Small intestine (tissue), 7 donors: ENCODE measurements around the gene ZNF565. TPM values are rescaled to one million over a fixed set of nuclear protein-coding genes. Genes with fewer than 3 reads are reported as not detected.
A peak's percentile ranks its signal among the peaks of the same experiment; 100 is the strongest.
"Not testable (repeated sequence)": the region's sequence is repeated elsewhere in the genome, so short reads cannot be mapped to it uniquely, and the experiment has no call there.

ENCODE experiments used
- DNase-seq, 2 donors: peaks; one replicate each; pipeline versions ENCODE4 v3.0.0 to v3.0.0-alpha.2; 2013
- FAIRE-seq: peaks from 2 replicates; lab custom pipeline; 2012; peaks lifted over from hg19 to GRCh38; lab: Jason Lieb, UNC
- H3K27ac ChIP-seq, 3 donors: one replicate each; pipeline ENCODE4 v1.5.1; 2013; ENCODE audit warnings: low read length in 2 of 3, mild to moderate bottlenecking in 2 of 3, control low read depth in 1 of 3, inconsistent platforms in 1 of 3, low read depth in 1 of 3, moderate library complexity in 1 of 3
- H3K27me3 ChIP-seq, 3 donors: one replicate each; pipeline ENCODE4 v1.6.1; 2013; ENCODE audit warnings: low read length in 3 of 3, inconsistent platforms in 1 of 3; ENCODE audit not compliant: control insufficient read depth in 3 of 3, insufficient read depth in 3 of 3
- H3K36me3 ChIP-seq, 3 donors: one replicate each; pipeline ENCODE4 v1.6.1; 2013; ENCODE audit warnings: low read length in 3 of 3, inconsistent platforms in 1 of 3, low read depth in 1 of 3, mild to moderate bottlenecking in 1 of 3, moderate library complexity in 1 of 3; ENCODE audit not compliant: control insufficient read depth in 3 of 3, insufficient read depth in 2 of 3
- H3K4me1 ChIP-seq, 3 donors: one replicate each; pipeline ENCODE4 v1.6.1; 2013; ENCODE audit warnings: low read length in 2 of 3, inconsistent platforms in 1 of 3, low read depth in 1 of 3, mild to moderate bottlenecking in 1 of 3, moderate library complexity in 1 of 3; ENCODE audit not compliant: control insufficient read depth in 3 of 3, insufficient read depth in 2 of 3
- H3K4me3 ChIP-seq, 3 donors: one replicate each; pipeline ENCODE4 v1.5.1; 2013; ENCODE audit warnings: low read length in 3 of 3, control low read depth in 1 of 3, inconsistent platforms in 1 of 3, low read depth in 1 of 3, mild to moderate bottlenecking in 1 of 3, moderate library complexity in 1 of 3
- H3K9me3 ChIP-seq, 2 donors: one replicate each; pipeline ENCODE4 v1.6.1; 2013; ENCODE audit warnings: low read depth in 1 of 2, low read length in 1 of 2; ENCODE audit not compliant: control insufficient read depth in 2 of 2, insufficient read depth in 1 of 2
- WGBS, 3 donors: extraction: QIAGEN DNeasy Blood & Tissue Kit; methylation state at CpG; one replicate each; pipeline ENCODE4 v1.1.7; 2013; 5-methylcytosine and 5-hydroxymethylcytosine counted together
- polyA plus RNA-seq, 4 donors: library from polyadenylated mRNA; stranded (reverse) in 3 of 4; unstranded in 1 of 4; fragments of 200-250 nt in 3 of 4; fragments of 120-200 nt in 1 of 4; gene quantifications; one replicate each; pipeline versions ENCODE4 v1.2.1 to v1.2.3, GENCODE V29; 2013
- donor health status: healthy with polysubstance abuse.
- donor health status: control.
- donor health status: control.
- donor health status: Bipolar disorder and iron deficiency.
- donor health status: healthy.

Gene ZNF565
- polyA plus RNA-seq, 4 donors: 1.6 to 4.8 (median 2.8) TPM

GRCh38 chr19:36140304-36141038 is 74.0 kb downstream of the ZNF565 start:
- Histone ChIP-seq H3K36me3 (peaks cover 7 to 36% (median 14%) of the 10 kb centered on the region in 3 donors), H3K27ac (peak overlapping the region; percentile 87 to 99 (median 94)), H3K9me3 (peaks cover 0 to 3% of the 10 kb centered on the region in 2 donors), H3K4me3 (peak overlapping the region; percentile 63 to 79 (median 72)), H3K4me1 (peaks cover 5 to 15% (median 6%) of the 10 kb centered on the region in 3 donors), H3K27me3 (no peaks in the 10 kb centered on the region)
- WGBS, 3 donors: 0 to 1% (median 1%) methylated on average over 30 to 31 of the region's 31 CpGs
- DNase-seq (peak; percentile 46 to 76), FAIRE-seq (no peak)

GRCh38 chr19:36139473-36140303 is 74.8 kb downstream of the ZNF565 start, which contains the start of gene CAPNS1:
CAPNS1 (plus strand) TSS chr19:36140066; CDS start chr19:36141012, 946 bp downstream.
- Histone ChIP-seq H3K4me3 (peak within 1 kb of the TSS; percentile 63 to 79 (median 72)), H3K27me3 (no peaks in the 10 kb centered on the region), H3K36me3 (peaks cover 5 to 28% (median 12%) of the 10 kb centered on the region in 3 donors), H3K27ac (peak within 1 kb of the TSS; percentile 87 to 99 (median 94)), H3K4me1 (peaks cover 5 to 15% (median 6%) of the 10 kb centered on the region in 3 donors), H3K9me3 (peaks cover 0 to 3% of the 10 kb centered on the region in 2 donors)
- WGBS, 3 donors: 0% methylated on average over 66 to 75 of the region's 75 CpGs
- FAIRE-seq (no peak), DNase-seq (peak; percentile 96 to 99)

GRCh38 chr19:36139120-36139472 is 75.4 kb downstream of the ZNF565 start:
- no peak for FAIRE-seq
- DNase-seq: no peak

DNA sequence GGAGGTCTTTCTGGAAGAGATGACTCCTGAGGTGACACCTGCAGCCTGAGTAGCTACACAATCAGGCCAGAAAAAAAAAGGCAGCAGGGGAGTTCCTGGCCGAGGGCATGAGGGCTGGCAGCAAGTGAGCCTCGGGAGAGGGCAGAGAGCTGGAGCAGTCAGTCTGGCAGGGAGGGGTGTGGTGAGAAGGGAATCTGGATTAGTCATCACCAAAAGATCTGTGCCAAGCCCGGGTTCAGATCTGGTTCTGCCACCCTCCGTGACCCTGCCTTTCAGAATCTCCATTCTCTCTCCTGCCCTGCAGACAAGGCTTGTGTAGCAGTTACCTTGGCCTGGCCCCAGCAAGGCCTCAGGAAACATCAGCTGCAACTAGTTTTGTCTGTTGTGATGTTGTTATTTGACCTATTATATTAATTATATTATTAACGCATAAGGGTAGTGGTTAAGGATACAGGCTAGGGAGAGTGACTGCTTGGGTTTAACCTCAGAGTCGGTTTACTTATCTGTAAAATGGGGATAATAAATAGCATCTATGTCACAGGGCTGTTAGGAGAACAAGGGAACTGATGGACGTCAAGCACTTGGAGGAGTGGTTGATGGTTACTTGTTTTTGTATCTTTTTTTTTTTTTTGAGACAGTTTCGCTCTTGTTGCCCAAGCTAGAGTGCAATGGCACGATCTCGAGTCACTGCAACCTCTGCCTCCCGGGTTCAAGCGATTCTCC is 77.3 kb downstream of the ZNF565 start:
- peaks cover 5 to 15% (median 9%) of the 10 kb centered on the region in 3 donors for H3K4me1 ChIP-seq
- no peak overlapping the region for H3K4me3 ChIP-seq
- peak overlapping the region; percentile 38 to 92 (median 84) for H3K27ac ChIP-seq
- H3K36me3 ChIP-seq: peaks cover 0 to 10% (median 2%) of the 10 kb centered on the region in 3 donors
- 36 to 55% (median 49%) methylated on average over 12 of the region's 12 CpGs for WGBS, 3 donors
- peak; percentile 39 to 94 for DNase-seq
- no peaks in the 10 kb centered on the region for H3K27me3 ChIP-seq
- H3K9me3 ChIP-seq: peaks cover 0 to 3% of the 10 kb centered on the region in 2 donors
- no peak for FAIRE-seq

More at GRCh38 chr19:36139120-36139472, 75.4 kb downstream of the ZNF565 start:
- WGBS, 3 donors: 31 to 51% (median 49%) methylated on average over 7 of the region's 7 CpGs
- H3K9me3 ChIP-seq: peaks cover 0 to 3% of the 10 kb centered on the region in 2 donors
- H3K4me1 ChIP-seq: peaks cover 5 to 15% (median 6%) of the 10 kb centered on the region in 3 donors
- peak overlapping the region; percentile 52 to 79 (median 63) for H3K4me3 ChIP-seq
- peak overlapping the region; percentile 87 to 99 (median 94) for H3K27ac ChIP-seq
- peaks cover 4 to 24% (median 12%) of the 10 kb centered on the region in 3 donors for H3K36me3 ChIP-seq
- H3K27me3 ChIP-seq: no peaks in the 10 kb centered on the region

DNA sequence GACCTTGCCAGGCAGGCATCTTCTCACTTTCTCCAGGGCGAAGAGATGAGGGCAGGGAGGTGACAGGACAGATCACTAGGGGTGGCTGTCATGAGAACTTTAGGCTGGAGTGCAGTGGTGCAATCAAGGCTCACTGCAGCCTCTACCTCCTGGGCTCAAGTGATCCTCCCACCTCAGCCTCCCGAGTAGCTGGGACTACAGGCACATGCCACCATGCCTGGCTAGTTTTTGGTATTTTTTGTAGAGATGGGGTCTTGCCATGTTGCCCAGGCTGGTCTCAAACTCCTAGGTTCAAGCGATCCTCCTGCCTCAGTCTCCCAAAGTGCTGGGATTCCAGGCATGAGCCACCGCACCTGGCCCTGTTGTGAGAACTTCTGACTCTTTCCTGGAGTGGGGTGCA is 79.6 kb downstream of the ZNF565 start:
- H3K4me3 ChIP-seq, H3K36me3 ChIP-seq, DNase-seq, FAIRE-seq, H3K27me3 ChIP-seq, H3K4me1 ChIP-seq, H3K27ac ChIP-seq, H3K9me3 ChIP-seq: not testable (repeated sequence)
- WGBS, 3 donors: 91 to 94% (median 92%) methylated on average over 4 of the region's 4 CpGs

Other genes starting within 250 kb of the ZNF565 start
- 10 to 100 TPM; 27.8 to 58.4 (median 36.4) TPM for gene SDHAF1, start 219.5 kb downstream of the ZNF565 start, polyA plus RNA-seq
- 10 to 100 TPM in 1 of 4 donors, 1 to 10 TPM in 3; 3.0 to 16.0 (median 3.7) TPM for gene SYNE4, start 205.9 kb downstream of the ZNF565 start, polyA plus RNA-seq
- 10 to 100 TPM; 14.3 to 19.7 (median 15.6) TPM for gene ALKBH6, start 200.5 kb downstream of the ZNF565 start, polyA plus RNA-seq
- gene CLIP3, start 181.8 kb downstream of the ZNF565 start, polyA plus RNA-seq: 1 to 10 TPM in 3 of 4 donors, under 1 TPM in 1; 0.45 to 7.5 (median 4.6) TPM
- gene THAP8, start 160.4 kb downstream of the ZNF565 start, polyA plus RNA-seq: 1 to 10 TPM; 5.3 to 8.9 (median 6.6) TPM
- 1 to 10 TPM in 2 of 4 donors, under 1 TPM in 2; 0.22 to 5.0 (median 1.4) TPM for gene WDR62, start 159.8 kb downstream of the ZNF565 start, polyA plus RNA-seq
- not detected for gene OVOL3, start 103.5 kb downstream of the ZNF565 start, polyA plus RNA-seq
- 10 to 100 TPM; 46.5 to 77.5 (median 66.5) TPM for gene POLR2I, start 99.8 kb downstream of the ZNF565 start, polyA plus RNA-seq
- gene TBCB, start 99.2 kb downstream of the ZNF565 start, polyA plus RNA-seq: 100 to 1,000 TPM in 3 of 4 donors, 10 to 100 TPM in 1; 75.0 to 133 (median 113) TPM
- gene CAPNS1, start 74.6 kb downstream of the ZNF565 start, polyA plus RNA-seq: 1,000 to 10,000 TPM in 1 of 4 donors, 100 to 1,000 TPM in 3; 600 to 1,094 (median 775) TPM
- 10 to 100 TPM in 2 of 4 donors, 1 to 10 TPM in 2; 1.3 to 26.2 (median 9.9) TPM for gene COX7A1, start 62.2 kb downstream of the ZNF565 start, polyA plus RNA-seq
- gene ZNF146, start 441 bp upstream of the ZNF565 start, polyA plus RNA-seq: 10 to 100 TPM; 18.4 to 71.6 (median 25.7) TPM
- 1 to 10 TPM; 1.1 to 8.5 (median 1.6) TPM for gene ZFP14, start 164.5 kb upstream of the ZNF565 start, polyA plus RNA-seq
- 1 to 10 TPM in 2 of 4 donors, under 1 TPM in 2; 0.22 to 5.5 (median 0.84) TPM for gene ZFP82, start 204.0 kb upstream of the ZNF565 start, polyA plus RNA-seq